GM04503 (cell line): Measurements from ENCODE around the gene CCDC54.
"Not testable (repeated sequence)": the region's sequence is repeated elsewhere in the genome, so short reads cannot be mapped to it uniquely, and the experiment has no call there.

ENCODE experiments used
- DNase-seq: peaks from one replicate; pipeline ENCODE4 v3.0.0-alpha.2; 2012; ENCODE audit warnings: low read depth

Gene CCDC54

DNA sequence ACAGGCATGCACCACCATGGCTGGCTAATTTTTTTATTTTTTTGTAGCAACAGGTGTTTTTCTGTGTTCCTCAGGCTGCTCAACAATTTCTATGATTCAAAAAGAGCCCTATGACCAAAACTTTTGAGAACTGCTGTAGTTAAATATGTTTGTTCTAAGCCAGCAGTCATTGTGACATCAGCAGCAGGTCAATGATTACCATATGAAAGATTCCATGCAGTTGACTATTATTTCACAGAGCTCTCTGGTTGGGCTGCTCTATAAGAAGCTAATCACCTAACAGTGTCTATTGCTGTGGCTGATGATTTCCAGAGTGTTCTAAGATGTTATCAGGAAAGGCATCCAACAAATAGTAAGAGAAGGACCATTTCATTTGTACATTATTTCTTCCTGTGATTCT lies at the start of gene CCDC54:
CCDC54 (plus strand) TSS at position 289 of the 400 bp plus-strand sequence. CDS start 149 bp downstream, outside the sequence.
- DNase-seq = no peak

DNA sequence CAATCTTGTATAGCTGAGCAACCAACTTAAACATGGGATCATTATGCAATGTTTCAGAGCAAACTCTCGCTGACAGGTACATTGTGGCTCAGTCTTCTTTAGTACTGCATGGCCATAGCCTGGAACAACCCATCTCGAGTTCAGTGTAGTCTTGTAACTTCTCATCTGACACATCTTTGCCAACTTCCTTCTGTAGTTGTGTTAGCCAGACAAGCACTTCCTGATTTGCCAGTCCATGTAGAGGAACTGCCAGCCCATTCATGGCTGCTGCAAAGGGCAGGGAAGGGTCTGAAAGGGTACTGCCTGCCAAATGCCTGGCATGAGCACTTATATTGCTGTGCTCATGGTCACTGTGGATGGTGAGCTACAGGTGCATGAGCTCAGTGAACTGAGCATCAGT lies 49.2 kb upstream of the CCDC54 start:
- DNase-seq = no peak

GRCh38 chr3:107329088-107329487 lies 48.2 kb upstream of the CCDC54 start:
- no peak for DNase-seq

GRCh38 chr3:107339690-107340089 lies 37.5 kb upstream of the CCDC54 start:
- DNase-seq = not testable (repeated sequence)

GRCh38 chr3:107344722-107345121 lies 32.5 kb upstream of the CCDC54 start:
- no peak for DNase-seq

DNA sequence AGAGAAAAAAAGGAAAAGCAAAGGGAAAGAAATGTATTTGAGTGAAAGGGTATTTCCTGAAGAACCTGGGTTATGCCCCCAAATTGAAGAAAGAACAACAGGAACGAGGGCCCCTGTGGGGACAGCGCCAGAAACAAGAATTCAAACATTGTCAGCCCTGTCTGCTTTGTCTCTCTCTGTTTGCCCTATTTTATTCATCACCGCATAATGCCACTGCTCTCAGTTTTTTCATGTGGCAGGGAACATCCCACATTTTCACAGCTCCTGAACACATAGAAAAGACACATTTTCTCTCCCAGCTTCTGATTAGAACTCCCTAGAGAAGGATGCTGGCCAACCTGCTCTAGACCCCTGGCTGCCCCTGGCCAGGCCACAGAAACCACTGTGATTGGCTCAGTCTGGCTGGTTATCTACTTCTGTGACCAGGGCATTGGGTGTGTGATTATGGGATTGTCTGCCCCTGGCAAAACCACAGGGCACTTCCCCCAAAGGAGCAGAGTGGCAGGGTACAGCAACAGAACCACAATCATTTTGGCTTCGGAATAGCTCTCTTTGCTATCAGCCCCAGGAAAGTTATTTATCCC lies 31.3 kb upstream of the CCDC54 start:
- DNase-seq = no peak

GRCh38 chr3:107346564-107346963 lies 30.7 kb upstream of the CCDC54 start:
- no peak for DNase-seq

DNA sequence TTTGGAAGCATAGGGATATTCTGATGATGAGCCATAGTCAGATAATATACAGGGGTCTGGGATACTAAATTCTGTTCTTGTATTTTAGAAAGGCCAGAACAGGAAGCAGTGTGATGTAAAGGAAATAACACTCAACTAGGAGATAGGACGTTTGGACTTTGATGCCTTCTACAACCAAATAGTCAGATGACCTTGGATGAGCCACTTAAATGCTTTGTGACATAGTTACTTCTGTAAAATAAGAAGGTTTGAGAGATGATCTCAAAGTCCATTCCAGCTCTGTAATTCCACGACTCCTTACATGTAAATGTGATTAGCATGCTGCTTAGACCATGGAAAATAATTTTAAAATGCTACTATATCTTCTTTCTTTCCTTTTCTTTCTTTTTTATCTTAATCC lies 29.5 kb upstream of the CCDC54 start:
- DNase-seq = no peak

DNA sequence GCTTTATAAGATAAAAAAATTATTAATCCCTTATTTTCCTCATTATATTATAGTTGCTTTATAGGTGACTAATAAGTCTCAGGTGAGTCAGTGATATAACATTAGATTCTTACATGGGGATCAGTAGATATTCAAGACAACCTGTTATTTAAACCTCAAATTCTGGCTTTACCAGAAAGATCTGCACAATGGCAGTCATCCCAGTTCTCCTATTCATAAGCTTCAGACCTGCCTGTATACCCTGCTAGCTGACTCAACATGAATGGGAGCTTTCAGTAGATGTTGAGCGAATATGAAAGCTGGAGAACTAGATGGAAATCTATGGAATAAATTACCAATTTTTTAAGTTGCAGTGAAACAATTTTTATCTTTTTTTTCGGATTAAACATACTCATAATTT lies 20.5 kb upstream of the CCDC54 start:
- no peak for DNase-seq

GRCh38 chr3:107361633-107362032 lies 15.6 kb upstream of the CCDC54 start:
- no peak for DNase-seq

GRCh38 chr3:107365051-107365450 lies 12.2 kb upstream of the CCDC54 start:
- no peak for DNase-seq

DNA sequence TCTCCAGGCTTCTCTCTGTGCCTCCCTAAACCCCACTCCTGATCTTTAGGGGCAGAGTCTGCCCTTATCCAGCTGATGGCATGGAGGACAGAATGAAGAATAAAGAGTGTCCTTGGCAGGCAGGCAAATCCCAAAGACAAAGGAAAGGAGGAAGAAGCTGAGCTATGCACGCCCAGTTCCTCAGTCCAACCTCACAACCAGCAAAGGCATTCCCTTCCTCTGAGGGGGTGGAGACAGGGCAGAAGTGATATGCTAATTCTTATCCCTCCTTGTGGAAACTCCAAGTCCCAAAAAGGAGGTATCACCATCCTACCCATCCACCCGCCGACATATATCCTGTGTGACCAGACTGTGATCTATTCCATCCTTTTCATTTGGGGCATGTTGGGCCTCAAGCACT lies 10.5 kb upstream of the CCDC54 start:
- no peak for DNase-seq

DNA sequence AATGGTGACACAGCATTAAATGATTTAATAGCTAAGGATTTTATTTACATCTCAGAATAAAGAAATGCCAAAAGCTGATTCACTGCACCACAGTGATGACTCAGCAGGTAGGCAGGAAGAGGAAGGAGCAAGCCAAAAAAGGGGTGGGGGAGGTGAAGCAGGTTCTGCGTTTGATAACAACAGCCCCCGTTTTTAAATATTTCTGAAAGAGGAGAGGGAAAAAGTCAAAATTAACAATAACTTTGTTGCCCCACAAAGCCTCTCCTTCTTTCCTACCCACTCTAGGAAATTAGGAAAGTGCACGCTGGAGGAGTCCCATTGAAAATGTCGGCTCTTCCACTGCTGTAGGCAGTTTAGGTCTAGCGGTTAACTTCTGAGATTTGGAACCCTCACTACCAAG lies 9.9 kb upstream of the CCDC54 start:
- peak; percentile 11 for DNase-seq

DNA sequence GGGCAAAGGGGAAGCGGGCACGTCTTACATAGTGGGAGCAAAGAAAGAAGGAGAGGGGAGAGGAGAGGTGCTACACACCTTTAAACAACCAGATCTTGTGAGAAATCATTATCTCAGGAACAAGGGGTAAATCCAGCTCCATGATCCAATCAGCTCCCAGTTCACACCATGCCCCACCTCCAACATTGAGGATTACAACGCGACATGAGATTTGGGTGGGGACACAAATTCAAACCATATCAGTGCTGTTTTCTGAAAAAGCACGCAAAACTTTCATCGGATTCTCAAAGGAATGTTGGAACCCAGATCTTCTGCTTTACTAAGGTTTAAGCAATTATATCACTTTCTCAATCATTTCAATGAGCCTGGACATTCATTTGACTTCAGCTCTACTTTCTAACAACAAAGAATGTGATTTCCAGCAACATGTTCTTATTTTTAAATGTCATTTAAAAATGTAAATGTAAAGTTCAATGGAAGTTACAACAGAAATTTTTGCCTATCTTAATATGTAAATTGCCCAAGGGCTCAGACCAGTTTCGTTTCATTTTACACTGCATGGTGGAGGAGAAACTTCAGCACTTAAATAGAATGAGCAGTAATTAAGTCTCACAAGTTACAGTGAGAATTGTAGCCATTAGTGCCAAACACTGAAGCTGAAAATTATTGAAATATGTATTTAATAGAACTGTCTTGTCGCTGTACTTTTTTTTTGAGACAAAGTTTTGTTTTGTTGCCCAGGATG lies 8.4 kb upstream of the CCDC54 start:
- DNase-seq = no peak

DNA sequence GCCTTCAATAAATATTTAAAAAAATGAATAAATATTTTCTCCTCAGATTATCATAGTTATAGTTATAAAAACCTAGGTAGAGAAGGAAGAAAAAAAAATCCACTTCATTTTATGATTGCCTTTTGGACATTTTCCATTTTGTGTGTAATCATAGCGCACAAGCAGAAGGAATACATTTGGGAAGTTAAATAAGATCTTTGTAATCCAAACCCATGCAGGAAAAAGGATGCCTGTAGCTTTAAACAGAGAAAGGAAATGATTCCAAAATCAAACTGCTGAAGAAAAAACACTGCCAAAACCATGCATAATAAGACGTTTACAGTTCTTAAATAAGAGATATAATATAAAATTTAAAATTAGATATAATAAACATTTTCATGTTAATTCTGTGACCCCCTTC lies 7.4 kb upstream of the CCDC54 start:
- DNase-seq = no peak

DNA sequence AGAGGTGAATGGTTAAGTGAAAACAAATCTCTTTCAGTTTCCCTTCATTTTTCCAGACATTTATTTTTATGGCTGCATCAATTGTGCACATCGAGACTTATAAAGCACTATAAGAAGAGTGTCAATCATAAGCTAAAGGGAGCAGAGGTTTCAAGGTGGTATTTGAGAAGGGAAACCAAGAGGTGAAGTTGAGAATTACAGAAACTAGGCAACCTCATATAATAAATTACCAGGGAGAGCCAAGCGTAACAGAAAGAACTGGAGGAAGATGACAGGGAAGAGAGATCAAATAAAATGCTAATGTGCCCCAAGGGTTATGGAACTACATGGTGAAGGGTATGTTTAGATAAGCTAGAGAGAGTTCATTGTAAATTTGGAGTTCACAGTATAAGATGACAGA lies 6.3 kb upstream of the CCDC54 start:
- no peak for DNase-seq

- no peak for DNase-seq
These were observed 4.7 kb upstream of the CCDC54 start for GRCh38 chr3:107372506-107372905.

- DNase-seq = no peak
These were observed 3.3 kb upstream of the CCDC54 start for GRCh38 chr3:107373896-107374295.

GRCh38 chr3:107375682-107376081 lies 1.6 kb upstream of the CCDC54 start:
- no peak for DNase-seq

DNA sequence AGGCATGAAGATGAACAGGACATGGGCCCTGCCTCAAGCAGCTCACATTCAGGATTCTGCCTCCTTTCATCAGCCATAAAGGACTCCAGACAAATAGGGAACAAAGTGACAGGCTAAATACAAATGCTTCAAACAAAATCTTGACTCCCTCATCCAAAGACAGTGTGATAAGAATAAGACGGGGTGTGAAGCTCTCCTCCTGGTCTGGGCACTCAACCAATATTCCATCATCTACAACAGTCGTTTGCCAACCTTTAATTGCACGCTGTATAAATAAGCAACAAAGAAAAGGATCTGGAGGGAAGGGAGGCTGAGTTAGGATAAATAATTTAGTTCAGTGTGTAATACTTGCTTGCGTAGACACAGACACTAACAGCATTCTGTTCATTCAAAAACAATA lies 5.4 kb downstream of the CCDC54 start:
- DNase-seq = no peak

DNA sequence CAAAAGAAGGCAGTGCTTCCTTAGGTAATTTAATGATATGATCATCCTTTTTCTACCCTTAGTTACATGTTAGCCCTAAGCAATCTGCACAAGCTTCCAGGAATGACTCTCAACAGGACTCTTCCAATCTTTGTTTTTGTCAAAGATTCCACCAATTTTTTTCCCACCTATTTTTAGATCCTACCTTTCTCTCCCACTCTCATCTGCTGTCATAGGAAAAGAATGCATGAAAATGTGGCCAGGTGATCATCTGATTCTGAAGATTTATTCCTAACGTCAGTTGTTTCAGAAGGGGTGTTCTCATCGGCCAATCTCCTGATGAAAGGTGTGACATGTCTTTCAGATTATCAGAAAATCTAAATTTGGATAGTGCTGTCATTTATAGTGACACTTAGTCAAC lies 7.2 kb downstream of the CCDC54 start:
- no peak for DNase-seq

DNA sequence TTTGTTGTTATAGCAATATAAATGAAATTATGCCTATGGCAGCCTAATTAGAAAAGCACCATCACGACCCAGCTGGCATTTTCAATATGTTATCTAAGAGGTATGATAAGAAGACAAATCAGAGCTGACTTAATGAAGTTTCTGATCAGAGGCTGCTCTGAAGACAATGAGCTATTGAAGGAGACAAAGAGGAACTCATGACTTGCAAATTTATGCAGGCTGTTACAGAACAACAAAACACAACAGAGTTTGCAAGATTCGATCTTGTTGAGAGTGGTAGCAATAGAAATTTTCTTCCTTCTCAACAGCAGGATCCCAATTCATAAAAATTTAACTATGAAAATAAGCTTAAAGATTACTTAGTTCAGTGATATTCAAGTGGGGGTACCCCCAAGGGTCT lies 7.7 kb downstream of the CCDC54 start:
- no peak for DNase-seq

DNA sequence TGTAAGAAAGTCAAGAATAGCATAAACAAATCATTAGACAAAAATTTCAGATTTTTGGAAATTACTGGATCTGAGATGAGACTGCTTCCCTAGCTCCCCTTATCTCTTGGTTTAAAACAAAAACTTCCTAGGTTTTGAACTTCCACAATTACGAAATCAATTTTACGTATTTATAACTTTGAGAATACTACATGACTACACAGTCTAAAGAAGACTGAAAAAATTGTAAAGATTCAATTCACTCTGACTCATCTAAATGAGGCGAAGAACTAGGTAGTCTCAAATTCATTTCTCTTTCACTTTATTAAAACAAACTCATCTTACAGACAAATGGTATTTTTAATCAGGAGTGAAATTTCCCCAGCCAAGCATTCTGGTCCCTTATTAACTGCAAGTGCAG lies 10.3 kb downstream of the CCDC54 start:
- DNase-seq = no peak

DNA sequence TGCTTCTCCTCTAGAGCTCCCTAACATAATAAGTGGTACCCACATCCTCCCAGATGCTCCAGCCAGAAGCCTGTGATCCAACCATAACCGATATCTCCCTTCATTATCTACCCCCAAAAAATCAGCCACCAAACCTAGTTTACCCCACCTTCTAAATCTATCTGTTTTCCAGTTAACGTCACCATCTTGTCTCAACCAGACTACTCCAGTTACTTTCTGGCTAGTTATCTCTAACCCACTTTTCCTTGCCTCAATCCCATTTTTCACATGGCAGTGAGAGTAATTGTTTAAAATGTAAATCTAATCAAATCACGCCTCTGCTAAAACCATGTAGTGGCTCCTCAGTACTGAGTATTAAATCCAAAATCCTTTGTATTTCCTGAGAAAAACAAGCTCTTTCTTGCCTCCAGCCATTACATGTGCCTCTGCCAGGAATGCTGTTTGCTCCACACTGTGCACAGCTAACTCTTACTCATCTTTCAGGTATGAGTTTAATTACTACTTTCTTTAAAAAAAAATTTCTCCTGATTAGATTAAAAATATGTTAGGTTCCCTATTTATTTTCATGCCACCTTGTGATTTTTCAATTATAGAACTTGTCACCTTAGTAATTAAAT lies 15.4 kb downstream of the CCDC54 start:
- DNase-seq = peak; percentile 32
